Activated CD4-positive, alpha-beta T cell treated with anti-CD3 and anti-CD28 coated beads, Interleukin-2, amount 10 ng/mL, durations not matched to agents 7 days and 5 days (primary cell): ENCODE measurements around the gene LGALS16. TPM values are rescaled to one million over a fixed set of nuclear protein-coding genes. Genes with fewer than 3 reads are reported as not detected.
"Not testable (repeated sequence)": the region's sequence is repeated elsewhere in the genome, so short reads cannot be mapped to it uniquely, and the experiment has no call there.

ENCODE experiments used
- CTCF ChIA-PET: fragments of 350-600 bp; sonication (Branson Sonifier 250); formaldehyde crosslinking; loops from one replicate; lab custom pipeline; 2021; ENCODE audit warnings: antibody characterized with exemption; lab: Charles Lee
- POLR2A ChIA-PET: fragments of 350-600 bp; sonication (Branson Sonifier 250); formaldehyde crosslinking; loops from one replicate; lab custom pipeline; 2021; ENCODE audit warnings: antibody characterized with exemption; lab: Charles Lee
- DNase-seq: peaks from one replicate; pipeline ENCODE4 v3.0.0-alpha.2; 2020
- H3K27ac Mint-ChIP-seq: one replicate; pipeline ENCODE4 v1.8.0; 2021; ENCODE audit warnings: mild to moderate bottlenecking, moderate library complexity, mixed read lengths
- H3K27me3 Mint-ChIP-seq: one replicate; pipeline ENCODE4 v1.8.0; 2021; ENCODE audit warnings: mixed read lengths
- H3K36me3 Mint-ChIP-seq: one replicate; pipeline ENCODE4 v1.8.0; 2021; ENCODE audit warnings: low read depth, mixed read lengths
- H3K4me1 Mint-ChIP-seq: one replicate; pipeline ENCODE4 v1.8.0; 2021; ENCODE audit warnings: mixed read lengths
- H3K4me3 Mint-ChIP-seq: one replicate; pipeline ENCODE4 v1.8.0; 2021; ENCODE audit warnings: mild to moderate bottlenecking, moderate library complexity, mixed read lengths
- H3K9me3 Mint-ChIP-seq: one replicate; pipeline ENCODE4 v1.8.0; 2021; ENCODE audit warnings: mixed read lengths
- total RNA-seq, 2 experiments: library from RNA; stranded (reverse); gene quantifications; one replicate each; pipeline ENCODE4 v1.2.3, GENCODE V29; 2021

The LGALS16 gene, protein sequence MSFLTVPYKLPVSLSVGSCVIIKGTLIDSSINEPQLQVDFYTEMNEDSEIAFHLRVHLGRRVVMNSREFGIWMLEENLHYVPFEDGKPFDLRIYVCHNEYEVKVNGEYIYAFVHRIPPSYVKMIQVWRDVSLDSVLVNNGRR
- total RNA-seq = not detected

GRCh38 chr19:39655613-39656012, at the start of gene LGALS16:
Gene LGALS16, plus strand, starts transcription at chr19:39655913. Its CDS starts 49 bp downstream, at chr19:39655962.
- no peak for DNase-seq
- H3K9me3 Mint-ChIP-seq = no peaks in the 10 kb centered on the region
- no peak within 1 kb of the TSS for H3K4me3 Mint-ChIP-seq
- H3K27ac Mint-ChIP-seq = no peak within 1 kb of the TSS
- H3K36me3 Mint-ChIP-seq = no peaks in the 10 kb centered on the region
- peaks cover 38% of the 10 kb centered on the region for H3K27me3 Mint-ChIP-seq
- CTCF ChIA-PET = no interaction called here
- H3K4me1 Mint-ChIP-seq = no peaks in the 10 kb centered on the region
- POLR2A ChIA-PET = no interaction called here

DNA sequence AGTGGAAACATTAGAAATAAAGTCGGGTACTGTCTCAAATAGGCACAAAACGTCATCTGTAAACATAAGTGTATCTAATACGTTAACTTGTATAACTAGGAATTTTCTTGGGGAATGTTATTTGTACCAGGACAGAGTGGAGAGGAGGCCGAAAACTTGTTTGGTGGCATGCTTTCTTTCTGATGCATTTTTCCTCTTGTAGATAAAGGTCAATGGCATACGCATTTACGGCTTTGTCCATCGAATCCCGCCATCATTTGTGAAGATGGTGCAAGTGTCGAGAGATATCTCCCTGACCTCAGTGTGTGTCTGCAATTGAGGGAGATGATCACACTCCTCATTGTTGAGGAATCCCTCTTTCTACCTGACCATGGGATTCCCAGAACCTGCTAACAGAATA, 48.7 kb upstream of the LGALS16 start:
- Mint-ChIP-seq H3K9me3 (no peaks in the 10 kb centered on the region), H3K27ac (no peak overlapping the region), H3K27me3 (peaks cover 4% of the 10 kb centered on the region), H3K4me1 (no peaks in the 10 kb centered on the region), H3K4me3 (no peak overlapping the region), H3K36me3 (no peaks in the 10 kb centered on the region)
- POLR2A ChIA-PET = no interaction called here
- CTCF ChIA-PET = no interaction called here
- DNase-seq = no peak

- no peak for DNase-seq
- no peak overlapping the region for H3K4me3 Mint-ChIP-seq
- CTCF ChIA-PET = no interaction called here
- H3K36me3 Mint-ChIP-seq = no peaks in the 10 kb centered on the region
- H3K27ac Mint-ChIP-seq = no peak overlapping the region
- H3K27me3 Mint-ChIP-seq = peaks cover 6% of the 10 kb centered on the region
- H3K9me3 Mint-ChIP-seq = no peaks in the 10 kb centered on the region
- POLR2A ChIA-PET = no interaction called here
- no peaks in the 10 kb centered on the region for H3K4me1 Mint-ChIP-seq
These were observed 48.2 kb upstream of the LGALS16 start for GRCh38 chr19:39607561-39607960.

GRCh38 chr19:39613597-39613996, 42.1 kb upstream of the LGALS16 start:
- no peak overlapping the region for H3K4me3 Mint-ChIP-seq
- peaks cover 22% of the 10 kb centered on the region for H3K27me3 Mint-ChIP-seq
- CTCF ChIA-PET = interaction anchor here (0.8 kb wide), 1 partner anchor 8 kb away, joined by 3 read pairs; no protein-coding TSS in a partner anchor
- no peak for DNase-seq
- no peaks in the 10 kb centered on the region for H3K4me1 Mint-ChIP-seq
- no peak overlapping the region for H3K27ac Mint-ChIP-seq
- POLR2A ChIA-PET = no interaction called here
- no peaks in the 10 kb centered on the region for H3K36me3 Mint-ChIP-seq
- peaks cover 4% of the 10 kb centered on the region for H3K9me3 Mint-ChIP-seq

GRCh38 chr19:39617745-39618144, 38.0 kb upstream of the LGALS16 start:
- Mint-ChIP-seq H3K36me3 (no peaks in the 10 kb centered on the region), H3K4me1 (no peaks in the 10 kb centered on the region), H3K9me3 (peaks cover 4% of the 10 kb centered on the region), H3K27ac (no peak overlapping the region), H3K4me3 (no peak overlapping the region), H3K27me3 (peaks cover 56% of the 10 kb centered on the region)
- ChIA-PET POLR2A (no interaction called here), CTCF (no interaction called here)
- DNase-seq = no peak

- ChIA-PET POLR2A (no interaction called here), CTCF (no interaction called here)
- Mint-ChIP-seq H3K36me3 (no peaks in the 10 kb centered on the region), H3K9me3 (no peaks in the 10 kb centered on the region), H3K27me3 (peaks cover 42% of the 10 kb centered on the region), H3K4me3 (no peak overlapping the region), H3K27ac (no peak overlapping the region), H3K4me1 (no peaks in the 10 kb centered on the region)
- no peak for DNase-seq
These were observed 31.8 kb upstream of the LGALS16 start for GRCh38 chr19:39623946-39624345.

GRCh38 chr19:39627631-39628030, 28.1 kb upstream of the LGALS16 start:
- POLR2A ChIA-PET, H3K9me3 Mint-ChIP-seq, H3K27ac Mint-ChIP-seq, DNase-seq, H3K4me1 Mint-ChIP-seq, H3K4me3 Mint-ChIP-seq, H3K36me3 Mint-ChIP-seq, CTCF ChIA-PET: not testable (repeated sequence)
- H3K27me3 Mint-ChIP-seq = peaks cover 16% of the 10 kb centered on the region

DNA sequence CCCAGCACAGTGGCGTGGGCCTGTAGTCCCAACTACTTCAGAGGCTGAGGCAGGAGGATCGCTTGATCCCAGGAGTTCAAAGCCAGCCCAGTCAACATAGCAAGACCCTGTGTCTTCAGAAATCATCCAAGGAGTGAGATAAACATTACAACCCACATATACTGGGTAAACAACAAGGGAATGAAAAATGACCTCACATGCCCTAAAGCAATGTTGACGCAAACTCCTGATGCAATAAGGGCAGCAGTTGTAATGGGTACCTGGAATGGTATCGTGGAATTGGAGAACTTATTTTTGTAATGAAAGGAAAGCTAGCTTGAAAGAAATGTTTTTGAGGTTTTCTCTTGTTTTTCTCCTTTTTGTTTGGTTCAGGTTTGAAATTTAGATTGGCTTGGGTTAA, 24.5 kb upstream of the LGALS16 start:
- ChIA-PET CTCF (no interaction called here), POLR2A (no interaction called here)
- no peak for DNase-seq
- H3K4me1 Mint-ChIP-seq = peaks cover 1% of the 10 kb centered on the region
- H3K36me3 Mint-ChIP-seq = no peaks in the 10 kb centered on the region
- no peaks in the 10 kb centered on the region for H3K9me3 Mint-ChIP-seq
- no peak overlapping the region for H3K4me3 Mint-ChIP-seq
- H3K27me3 Mint-ChIP-seq = peaks cover 24% of the 10 kb centered on the region
- H3K27ac Mint-ChIP-seq = no peak overlapping the region

DNA sequence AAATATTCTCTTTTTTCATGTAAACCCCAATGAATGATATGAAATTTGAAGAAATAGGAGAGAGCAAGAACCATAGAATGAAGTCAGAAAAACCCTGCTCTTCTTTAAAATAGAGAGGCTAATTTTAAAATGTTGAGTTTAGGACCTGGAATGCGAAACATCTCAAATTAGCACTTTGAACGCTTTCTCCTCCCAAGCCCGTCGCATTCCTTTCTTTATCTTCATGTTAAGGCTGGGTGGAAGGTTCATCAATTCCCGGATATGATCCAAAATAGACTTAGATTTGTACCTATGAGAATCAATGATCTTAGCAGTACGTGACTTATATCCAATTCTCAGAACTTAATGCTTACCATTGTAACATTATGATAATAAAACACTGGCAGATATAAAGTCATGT, 24.1 kb upstream of the LGALS16 start:
- Mint-ChIP-seq H3K27ac (no peak overlapping the region), H3K4me1 (peaks cover 1% of the 10 kb centered on the region), H3K4me3 (no peak overlapping the region), H3K27me3 (peaks cover 28% of the 10 kb centered on the region), H3K36me3 (no peaks in the 10 kb centered on the region), H3K9me3 (no peaks in the 10 kb centered on the region)
- ChIA-PET CTCF (no interaction called here), POLR2A (no interaction called here)
- no peak for DNase-seq

DNA sequence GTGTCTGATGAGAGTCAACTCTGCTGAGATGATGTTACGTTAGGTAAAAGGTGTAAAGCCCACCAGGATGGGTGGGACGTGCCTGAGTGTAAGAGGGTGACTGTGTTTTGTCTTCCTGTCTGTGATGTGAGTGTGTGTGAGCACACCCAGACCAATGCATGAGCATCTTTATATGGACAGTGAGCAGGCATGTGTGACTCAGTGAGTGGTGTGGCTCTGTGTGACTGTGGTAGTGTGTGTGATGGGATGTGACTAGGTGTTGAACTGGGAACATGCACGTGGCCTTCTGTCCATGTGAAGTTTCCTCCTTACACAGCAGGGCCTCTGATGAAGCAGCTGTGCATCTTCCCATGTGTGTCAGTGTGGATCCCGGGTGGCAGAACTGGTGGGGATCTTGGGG, 17.8 kb upstream of the LGALS16 start:
- Mint-ChIP-seq H3K9me3 (no peaks in the 10 kb centered on the region), H3K36me3 (no peaks in the 10 kb centered on the region), H3K4me3 (no peak overlapping the region), H3K27me3 (peaks cover 39% of the 10 kb centered on the region), H3K4me1 (no peaks in the 10 kb centered on the region), H3K27ac (no peak overlapping the region)
- POLR2A ChIA-PET = no interaction called here
- CTCF ChIA-PET = no interaction called here
- DNase-seq = no peak

- H3K4me1 Mint-ChIP-seq = no peaks in the 10 kb centered on the region
- H3K27me3 Mint-ChIP-seq = peaks cover 21% of the 10 kb centered on the region
- H3K4me3 Mint-ChIP-seq = no peak overlapping the region
- H3K27ac Mint-ChIP-seq = no peak overlapping the region
- no peaks in the 10 kb centered on the region for H3K36me3 Mint-ChIP-seq
- peaks cover 3% of the 10 kb centered on the region for H3K9me3 Mint-ChIP-seq
- no peak for DNase-seq
- ChIA-PET CTCF (no interaction called here), POLR2A (no interaction called here)
These were observed 13.9 kb upstream of the LGALS16 start for GRCh38 chr19:39641773-39642172.

- Mint-ChIP-seq H3K36me3 (no peaks in the 10 kb centered on the region), H3K27ac (no peak overlapping the region), H3K4me3 (no peak overlapping the region), H3K9me3 (peaks cover 3% of the 10 kb centered on the region), H3K27me3 (peaks cover 20% of the 10 kb centered on the region), H3K4me1 (no peaks in the 10 kb centered on the region)
- CTCF ChIA-PET = no interaction called here
- POLR2A ChIA-PET = no interaction called here
- no peak for DNase-seq
These were observed 12.1 kb upstream of the LGALS16 start for GRCh38 chr19:39643591-39643990.

- peak; percentile 21 for DNase-seq
- peaks cover 3% of the 10 kb centered on the region for H3K9me3 Mint-ChIP-seq
- H3K27me3 Mint-ChIP-seq = peaks cover 29% of the 10 kb centered on the region
- CTCF ChIA-PET = interaction anchor here (1.1 to 1.3 kb wide), 2 partner anchors 48 to 94 kb away, joined by 3 read pairs; no protein-coding TSS in a partner anchor
- POLR2A ChIA-PET = no interaction called here
- no peak overlapping the region for H3K27ac Mint-ChIP-seq
- H3K4me1 Mint-ChIP-seq = no peaks in the 10 kb centered on the region
- H3K36me3 Mint-ChIP-seq = no peaks in the 10 kb centered on the region
- no peak overlapping the region for H3K4me3 Mint-ChIP-seq
These were observed 9.8 kb upstream of the LGALS16 start for GRCh38 chr19:39645800-39646411.

DNA sequence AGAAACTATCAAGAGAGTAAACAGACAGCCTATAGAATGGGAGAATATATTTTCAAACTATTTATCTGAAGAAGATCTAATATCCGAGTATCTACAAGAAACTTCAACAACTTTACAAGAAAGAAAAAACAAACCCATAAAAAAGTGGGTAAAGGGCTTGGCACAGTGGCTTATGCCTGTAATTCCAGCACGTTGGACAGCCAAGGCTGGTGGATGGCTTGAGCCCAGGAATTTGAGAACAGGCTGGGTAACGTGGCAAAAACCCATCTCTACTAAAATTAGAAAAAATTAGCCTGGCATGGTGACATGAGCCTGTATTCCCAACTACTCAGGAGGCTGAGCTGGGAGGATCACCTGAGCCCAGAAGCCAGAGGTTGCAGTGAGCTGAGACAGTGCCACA, 7.8 kb upstream of the LGALS16 start:
- Mint-ChIP-seq H3K4me1 (no peaks in the 10 kb centered on the region), H3K27ac (no peak overlapping the region), H3K36me3 (no peaks in the 10 kb centered on the region), H3K9me3 (peaks cover 3% of the 10 kb centered on the region), H3K27me3 (peaks cover 38% of the 10 kb centered on the region), H3K4me3 (no peak overlapping the region)
- ChIA-PET POLR2A (no interaction called here), CTCF (no interaction called here)
- no peak for DNase-seq
